ENCODE data around the gene AGAP3. TPM values are rescaled to one million over a fixed set of nuclear protein-coding genes. Genes with fewer than 3 reads are reported as not detected.

The AGAP3 gene
- total RNA-seq, 1 donor from 2014 or later, result 110 TPM

DNA sequence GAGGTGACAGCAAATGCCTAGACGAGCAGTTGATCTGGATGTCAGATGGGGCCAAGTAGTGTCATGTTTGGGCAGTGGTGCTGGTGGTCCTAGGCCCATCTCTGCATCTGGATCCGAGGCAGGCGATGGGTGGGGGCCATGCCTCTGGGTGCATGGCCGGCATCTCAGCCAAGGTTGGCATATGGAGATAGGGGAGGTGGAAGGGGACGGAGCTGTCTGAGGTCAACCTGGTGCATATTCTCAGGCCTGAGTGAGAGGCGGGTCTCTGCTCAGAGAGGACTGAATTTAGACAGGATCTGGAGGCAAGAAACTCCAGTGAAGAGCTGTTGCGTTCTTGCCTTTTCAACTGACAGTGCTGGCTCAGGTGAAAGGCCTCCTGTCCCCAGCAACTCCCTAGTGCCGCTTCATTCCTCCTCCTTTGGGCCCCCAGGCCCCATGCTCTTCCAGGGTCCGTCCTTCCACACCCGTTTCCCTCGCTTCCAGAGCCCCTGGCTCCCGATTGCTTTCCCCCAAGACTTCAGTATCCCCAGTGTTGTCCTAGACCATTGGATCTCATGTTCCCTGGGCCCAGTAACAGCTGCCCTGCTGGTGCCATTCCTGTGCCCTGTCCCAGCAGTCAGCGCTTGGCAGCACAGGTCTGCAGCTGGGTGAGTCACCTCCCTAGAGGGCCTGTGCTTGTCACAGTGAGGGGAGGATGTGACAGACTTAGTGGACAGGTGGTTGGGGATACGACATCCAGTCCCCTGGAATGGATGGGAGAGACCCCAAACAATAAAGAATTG, 48.7 kb downstream of the AGAP3 start:
- DNase-seq (ENCODE audit: low read depth), result peak; percentile 49

DNA sequence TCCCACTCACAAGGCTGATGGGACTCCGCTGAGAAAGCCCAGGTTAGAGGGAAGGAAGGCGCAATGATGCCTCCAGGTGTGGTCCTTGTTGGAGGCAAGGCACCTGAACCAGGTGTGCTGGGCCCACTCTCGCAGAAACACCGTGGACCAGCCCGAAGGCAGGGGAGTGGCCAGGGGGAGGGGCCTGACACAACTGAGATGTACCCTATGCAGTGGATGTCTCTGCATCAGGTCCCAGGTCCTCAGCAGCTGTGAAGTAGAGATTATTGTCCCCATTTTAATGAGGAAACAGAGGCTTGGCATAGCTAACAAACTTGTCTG, 49.2 kb downstream of the AGAP3 start:
- DNase-seq (ENCODE audit: low read depth), result no peak

DNA sequence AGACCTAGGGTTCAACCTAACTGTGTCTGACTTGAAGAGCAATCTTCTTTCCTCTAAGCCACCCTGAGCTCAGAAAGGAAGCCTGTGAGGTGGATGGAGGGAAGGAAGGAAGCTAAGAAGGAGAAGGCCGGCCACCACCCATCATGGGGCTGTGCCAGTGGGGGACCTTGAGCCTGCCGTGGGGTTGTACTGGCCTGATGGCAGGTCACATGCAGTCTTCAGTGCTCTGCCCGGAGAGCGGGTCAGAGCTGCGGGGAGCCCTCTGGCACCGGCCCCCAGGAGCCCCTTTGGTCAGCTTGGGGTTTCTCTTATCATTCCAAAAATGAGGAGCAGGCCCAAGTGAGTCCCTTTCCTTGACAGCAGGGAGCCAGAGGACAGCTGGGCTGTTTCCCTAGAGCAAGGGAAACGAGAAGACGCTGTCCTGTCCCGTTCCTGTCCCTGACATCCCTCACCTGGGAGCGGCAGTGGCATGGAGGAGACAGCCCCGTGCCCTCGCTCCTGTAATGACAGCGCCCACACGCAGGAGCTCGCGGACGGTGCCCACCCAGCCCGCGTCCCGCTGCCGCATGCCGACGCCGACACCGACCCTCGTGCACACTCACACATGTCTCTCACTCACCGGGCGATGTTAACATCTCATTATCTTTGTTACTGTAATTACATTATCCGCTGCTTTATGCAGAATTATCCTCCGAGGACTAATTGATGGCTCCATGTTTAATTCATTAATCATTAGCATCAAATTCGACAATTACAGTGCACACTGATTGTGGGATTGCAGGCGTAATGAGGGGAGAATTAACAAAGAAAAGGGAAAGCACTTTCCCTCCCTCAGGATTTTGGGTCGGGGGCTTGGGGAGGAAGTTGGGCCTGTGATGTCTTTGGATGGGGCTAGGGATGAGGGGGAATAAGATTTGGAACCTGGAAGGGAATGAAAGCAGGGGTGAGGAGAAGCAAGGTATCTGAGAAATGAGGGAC, 49.9 kb downstream of the AGAP3 start:
- DNase-seq (ENCODE audit: low read depth), result no peak

- no peak for DNase-seq (ENCODE audit: low read depth)
Observed at GRCh38 chr7:151137076-151137675, 50.9 kb downstream of the AGAP3 start.

DNA sequence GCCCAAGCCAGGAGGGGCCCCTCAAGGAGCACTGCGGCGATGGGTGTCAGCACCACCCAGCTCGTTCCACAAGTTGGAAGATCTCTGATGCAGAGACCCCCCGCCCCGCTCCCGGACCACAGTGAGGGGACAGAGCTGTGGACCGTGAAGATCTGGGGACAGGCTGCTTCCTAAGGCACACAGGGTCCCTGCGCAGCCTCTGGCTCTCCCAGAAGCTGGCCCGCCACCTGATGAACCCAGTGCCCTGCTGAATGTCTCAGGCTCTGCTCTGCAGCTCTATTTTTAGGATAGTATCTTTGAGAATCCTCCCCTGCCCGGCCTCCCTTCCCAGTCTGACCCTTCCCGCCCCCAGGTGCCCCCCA, 51.5 kb downstream of the AGAP3 start:
- DNase-seq (ENCODE audit: low read depth), result no peak

DNA sequence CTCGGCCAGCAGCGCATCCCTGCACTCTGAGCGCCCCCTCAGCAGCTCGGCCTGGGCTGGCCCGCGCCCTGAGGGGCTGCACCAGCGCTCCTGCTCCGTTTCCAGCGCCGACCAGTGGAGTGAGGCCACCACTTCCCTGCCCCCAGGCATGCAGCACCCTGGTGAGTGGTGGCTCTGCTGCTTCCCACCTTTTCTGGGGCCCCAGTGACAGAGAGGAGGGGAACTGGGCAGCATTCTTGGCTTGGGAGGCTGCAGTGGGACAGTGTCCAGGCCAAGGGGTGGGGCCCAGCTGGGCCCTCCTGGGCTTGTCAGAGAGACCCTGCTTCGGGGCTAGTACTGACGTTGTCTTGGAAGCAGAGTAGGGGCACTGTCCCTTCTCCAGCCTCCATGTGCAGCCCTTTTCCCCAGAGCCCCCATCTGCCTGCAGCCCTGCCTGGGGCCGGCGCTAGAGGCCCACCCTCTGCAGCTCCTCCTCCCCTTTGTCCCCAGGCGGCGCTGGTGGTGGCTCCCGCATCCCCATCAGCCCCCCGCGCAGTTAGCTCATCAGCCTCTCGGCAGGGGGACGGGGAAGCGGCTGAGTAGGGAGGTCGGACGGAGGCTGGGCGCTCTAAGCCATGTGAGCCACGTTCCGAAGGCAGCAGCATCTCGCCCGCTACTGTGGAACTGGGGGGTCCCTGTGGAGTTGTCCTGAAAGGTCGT, 52.0 kb downstream of the AGAP3 start:
- DNase-seq (ENCODE audit: low read depth), result no peak

DNA sequence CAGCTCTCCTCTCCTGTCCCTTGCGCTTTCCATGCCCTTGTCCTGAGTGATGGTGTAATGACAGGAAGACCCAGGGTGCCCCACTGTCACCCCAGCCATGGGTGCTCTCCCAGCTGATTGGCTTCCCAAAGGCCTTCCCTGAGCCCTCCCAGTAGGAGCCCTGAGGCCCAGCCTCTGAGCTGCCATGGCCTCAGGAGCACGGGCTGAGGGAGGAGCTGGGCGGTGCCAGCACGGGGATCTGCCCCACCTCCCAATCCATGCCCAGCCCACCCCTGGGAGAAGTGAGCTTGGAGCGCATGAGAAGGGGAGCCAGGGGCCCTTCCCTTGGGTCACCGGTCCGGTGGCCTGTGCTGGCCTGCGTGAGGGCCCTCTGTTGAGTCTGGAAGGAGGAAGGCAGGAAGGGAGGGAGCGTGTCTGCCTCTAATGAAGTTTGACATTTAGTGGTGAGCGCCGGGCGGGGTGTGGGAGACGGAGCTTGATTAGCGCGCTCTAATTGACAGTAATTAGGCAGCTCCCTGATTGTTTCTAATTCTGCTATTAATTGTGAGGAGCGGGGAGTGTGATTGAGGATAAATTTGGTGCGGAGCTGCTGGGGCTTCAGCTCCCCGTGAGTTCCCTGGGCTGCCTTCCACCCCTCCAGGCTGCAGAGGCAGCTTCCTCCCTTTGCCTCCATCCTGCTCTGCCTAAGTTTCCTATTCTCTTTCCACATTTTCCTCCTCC, 53.0 kb downstream of the AGAP3 start:
- no peak for DNase-seq (ENCODE audit: low read depth)

DNA sequence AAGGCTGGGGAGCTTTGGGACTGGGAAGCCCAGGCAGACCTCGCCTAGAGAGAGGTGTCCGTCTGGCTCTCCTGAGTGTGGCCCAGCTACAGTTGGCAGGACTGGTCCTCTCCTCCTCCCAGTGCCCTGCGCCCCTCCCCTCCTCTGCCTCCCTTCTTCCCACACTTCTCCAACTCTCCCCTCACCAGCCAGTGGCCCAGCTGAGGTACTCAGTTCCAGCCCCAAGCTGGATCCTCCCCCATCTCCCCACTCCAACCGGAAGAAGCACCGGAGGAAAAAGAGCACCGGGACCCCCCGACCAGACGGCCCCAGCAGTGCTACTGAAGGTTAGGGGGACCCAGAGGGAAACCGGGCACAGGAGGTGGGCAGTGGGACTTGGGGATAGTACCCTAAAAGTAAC, 53.5 kb downstream of the AGAP3 start:
- DNase-seq (ENCODE audit: low read depth), result no peak

DNA sequence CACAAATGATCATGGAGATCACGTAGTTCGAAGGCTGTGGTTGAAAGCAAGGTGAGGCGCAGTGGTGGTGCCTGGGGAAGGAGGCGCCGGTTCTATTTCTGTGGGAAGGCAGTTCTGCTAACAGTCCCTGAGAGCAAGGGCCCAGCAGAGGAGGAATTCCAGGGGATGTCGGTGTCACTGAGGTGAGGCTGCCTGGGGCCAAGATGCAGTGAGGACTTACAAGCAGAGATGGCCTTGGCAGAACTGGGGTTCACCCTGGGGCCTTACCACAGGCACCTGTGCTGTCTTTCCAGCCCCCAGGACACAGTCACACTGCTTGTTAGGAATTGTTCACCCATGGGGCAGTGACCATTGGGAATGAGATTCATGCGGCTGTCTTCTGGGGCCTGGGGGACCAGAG, 54.6 kb downstream of the AGAP3 start:
- DNase-seq (ENCODE audit: low read depth), result no peak

GRCh38 chr7:151141311-151141854, 55.1 kb downstream of the AGAP3 start:
- no peak for DNase-seq (ENCODE audit: low read depth)

GRCh38 chr7:151141855-151142685, 55.8 kb downstream of the AGAP3 start:
- no peak for DNase-seq (ENCODE audit: low read depth)

GRCh38 chr7:151142686-151143040, 56.4 kb downstream of the AGAP3 start:
- DNase-seq (ENCODE audit: low read depth), result no peak

- DNase-seq (ENCODE audit: low read depth), result peak; percentile 85
Observed at GRCh38 chr7:151143261-151144015, 57.2 kb downstream of the AGAP3 start.

- DNase-seq (ENCODE audit: low read depth), result no peak
Observed at GRCh38 chr7:151144387-151144786, 58.1 kb downstream of the AGAP3 start.

GRCh38 chr7:151146761-151147160, 60.5 kb downstream of the AGAP3 start:
- DNase-seq (ENCODE audit: low read depth), result no peak

- DNase-seq (ENCODE audit: low read depth), result no peak
Observed at GRCh38 chr7:151148319-151149259, 62.3 kb downstream of the AGAP3 start.

- no peak for DNase-seq (ENCODE audit: low read depth)
Observed at GRCh38 chr7:151150388-151150787, 64.1 kb downstream of the AGAP3 start.
